ENCODE data around the gene NTRK2.

NTRK2 gene

DNA sequence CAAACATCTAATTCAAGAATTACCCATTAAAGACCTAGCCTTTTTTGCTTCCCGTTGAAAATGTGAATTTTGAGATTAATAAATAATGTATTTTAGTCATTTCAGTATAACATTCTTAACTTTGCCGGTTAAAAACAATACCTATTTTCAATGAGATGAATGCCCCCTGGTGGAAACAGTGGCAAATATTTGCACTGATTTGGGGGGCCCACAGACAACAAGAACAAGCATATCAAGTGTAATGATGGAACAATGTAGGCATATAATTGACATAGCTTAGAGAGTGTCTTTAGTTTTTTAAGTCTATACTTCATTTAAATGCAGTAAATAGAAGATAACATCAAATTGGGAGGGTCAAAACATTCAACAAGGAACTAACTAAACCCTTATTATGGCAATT lies 111.9 kb downstream of the NTRK2 start:
- DNase-seq (ENCODE audit: low spot score), result peak; percentile 3

DNA sequence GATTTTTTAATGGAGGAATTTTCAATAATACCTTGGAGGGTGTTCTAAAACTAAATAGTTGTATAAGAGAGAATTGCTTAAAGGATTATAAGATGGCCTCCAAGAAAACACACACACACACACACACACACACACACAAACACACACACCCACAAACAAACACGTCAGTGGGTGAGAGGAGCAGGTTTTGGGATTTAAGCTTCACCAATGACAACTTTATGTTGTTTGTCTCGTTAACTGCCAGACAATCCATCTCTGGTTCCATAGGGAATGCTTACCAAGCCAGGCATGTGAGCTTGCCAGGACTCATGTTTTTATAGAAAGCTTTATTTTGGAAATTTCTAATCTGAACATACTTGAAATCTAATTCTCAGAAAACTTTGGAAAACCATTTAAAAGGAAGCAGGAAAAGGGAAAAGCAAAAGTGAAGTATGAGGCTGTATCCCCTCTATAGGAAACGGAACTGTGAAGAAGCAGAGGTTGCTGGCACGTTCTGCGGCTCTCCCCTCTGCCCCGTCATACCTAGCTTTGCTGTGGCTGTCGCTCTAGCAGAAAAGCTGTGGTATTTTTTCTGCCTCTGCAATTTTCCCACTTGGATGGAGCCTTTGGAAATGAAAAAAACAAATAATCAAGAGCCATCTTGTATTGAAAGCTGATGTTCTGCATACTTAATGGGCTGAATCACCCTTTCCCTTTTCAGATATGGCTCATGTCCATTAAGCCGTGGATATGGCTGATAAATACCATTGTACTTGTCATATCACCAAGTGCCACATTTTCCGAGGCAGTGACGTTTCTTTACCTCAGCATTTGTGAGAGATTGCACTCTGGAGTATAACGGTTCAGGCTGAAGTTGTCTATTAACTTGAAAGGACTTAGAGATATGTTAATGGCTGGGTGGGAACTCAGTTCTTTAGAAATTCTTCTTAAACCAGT lies 112.7 kb downstream of the NTRK2 start:
- DNase-seq (ENCODE audit: low spot score), result no peak

- DNase-seq (ENCODE audit: low spot score), result no peak
Observed at GRCh38 chr9:84785792-84786547, 116.4 kb downstream of the NTRK2 start.

DNA sequence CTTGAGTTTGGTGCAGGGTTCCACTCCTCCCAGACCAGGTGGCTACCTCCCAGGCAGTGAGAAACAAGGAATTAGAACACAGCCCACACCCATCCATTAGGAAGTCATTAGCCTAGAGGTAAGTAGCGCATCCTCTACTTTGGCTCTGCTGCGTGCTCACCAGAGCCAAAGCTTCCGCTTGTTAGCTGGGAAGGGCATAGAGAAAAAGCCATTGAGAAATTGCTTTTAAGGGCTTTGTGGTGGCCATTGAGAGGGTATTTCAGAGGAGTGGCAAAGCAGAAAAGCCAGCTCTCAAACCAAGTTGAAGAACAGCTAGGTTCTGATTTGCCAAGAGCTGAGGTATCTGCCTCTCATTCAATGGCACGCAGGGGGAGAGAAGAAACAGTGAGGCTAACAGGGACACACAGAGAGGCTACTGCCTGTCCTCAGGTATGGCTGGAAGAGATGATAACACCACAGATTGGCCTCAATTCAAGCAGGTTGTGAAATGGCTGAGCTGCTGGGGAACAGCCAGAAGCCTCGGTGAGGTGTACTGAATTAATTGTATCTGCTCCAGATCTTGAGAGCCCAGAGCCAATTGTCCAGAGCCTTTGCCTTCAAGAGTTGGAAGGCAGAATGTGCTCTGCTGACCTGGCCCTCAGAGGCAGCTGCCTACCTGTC lies 119.4 kb downstream of the NTRK2 start:
- DNase-seq (ENCODE audit: low spot score), result no peak

GRCh38 chr9:84789463-84789830 lies 119.9 kb downstream of the NTRK2 start:
- no peak for DNase-seq (ENCODE audit: low spot score)

GRCh38 chr9:84791643-84792042 lies 122.1 kb downstream of the NTRK2 start:
- DNase-seq (ENCODE audit: low spot score), result no peak

DNA sequence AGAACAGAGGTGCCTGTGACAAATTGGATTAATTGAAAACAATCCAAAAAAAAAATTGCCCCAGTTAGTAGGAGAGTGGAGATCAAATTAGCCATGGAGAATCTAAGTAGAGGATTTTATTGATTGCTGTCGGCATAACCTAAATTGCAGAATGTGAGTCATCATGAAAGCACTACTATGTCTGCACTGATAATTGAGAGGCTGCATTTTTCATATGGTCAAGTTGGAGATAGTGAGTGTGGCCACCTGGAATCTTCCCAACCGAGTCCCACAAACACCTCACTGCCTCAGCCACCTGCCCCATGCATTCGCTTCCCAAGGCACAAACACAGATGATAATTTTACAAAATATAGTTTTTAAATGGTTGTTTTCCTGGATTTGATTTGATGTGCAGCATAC lies 123.7 kb downstream of the NTRK2 start:
- DNase-seq (ENCODE audit: low spot score), result no peak

GRCh38 chr9:84794981-84795637 lies 125.6 kb downstream of the NTRK2 start:
- DNase-seq (ENCODE audit: low spot score), result no peak

- no peak for DNase-seq (ENCODE audit: low spot score)
Observed at GRCh38 chr9:84796404-84796803, 126.9 kb downstream of the NTRK2 start.

GRCh38 chr9:84799251-84799650 lies 129.7 kb downstream of the NTRK2 start:
- no peak for DNase-seq (ENCODE audit: low spot score)

GRCh38 chr9:84804951-84805694 lies 135.6 kb downstream of the NTRK2 start:
- no peak for DNase-seq (ENCODE audit: low spot score)

GRCh38 chr9:84807431-84807830 lies 137.9 kb downstream of the NTRK2 start:
- DNase-seq (ENCODE audit: low spot score), result no peak

DNA sequence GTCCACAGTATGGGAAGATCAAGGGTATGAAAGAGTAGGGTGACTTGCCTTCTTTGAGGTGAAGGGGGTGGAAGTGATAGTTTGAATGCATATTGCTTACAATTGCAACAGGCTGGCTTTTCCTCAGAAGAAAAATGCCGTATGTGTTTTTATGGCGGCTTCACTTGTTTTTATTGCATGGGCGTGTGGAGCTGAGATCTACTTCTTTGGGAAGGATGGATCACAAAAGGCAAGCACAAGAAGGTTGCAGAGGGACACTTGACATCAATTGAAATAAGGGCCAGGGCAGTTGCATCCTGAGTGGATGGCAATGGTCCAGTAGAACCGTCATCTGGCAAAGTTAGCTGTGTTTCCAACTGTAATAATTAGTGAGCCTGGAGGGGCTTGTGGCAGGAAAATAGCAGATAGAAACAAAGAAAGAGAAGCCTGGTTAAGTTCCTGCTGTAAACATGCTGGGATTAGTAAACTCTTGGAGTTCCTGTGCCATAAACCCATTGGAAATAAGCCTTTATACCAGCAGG lies 138.4 kb downstream of the NTRK2 start:
- DNase-seq (ENCODE audit: low spot score), result no peak

GRCh38 chr9:84808416-84808815 lies 138.9 kb downstream of the NTRK2 start:
- no peak for DNase-seq (ENCODE audit: low spot score)

- no peak for DNase-seq (ENCODE audit: low spot score)
Observed at GRCh38 chr9:84811072-84811750, 141.7 kb downstream of the NTRK2 start.

DNA sequence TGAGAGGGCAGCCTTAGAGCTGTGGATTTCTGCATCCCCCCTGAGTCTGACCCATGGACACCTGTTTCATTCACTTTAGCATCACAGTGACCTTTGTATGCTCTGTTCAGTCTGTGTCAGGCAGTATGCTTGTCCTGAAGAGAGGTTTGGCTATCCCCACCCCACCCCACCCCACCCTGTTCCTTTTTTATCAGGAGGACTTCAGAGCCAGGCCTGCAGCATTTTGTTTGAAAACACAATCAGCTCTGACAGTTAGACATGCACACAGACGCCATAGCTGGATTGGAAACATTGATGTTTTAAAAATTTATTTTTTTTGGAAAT lies 142.2 kb downstream of the NTRK2 start:
- no peak for DNase-seq (ENCODE audit: low spot score)

DNA sequence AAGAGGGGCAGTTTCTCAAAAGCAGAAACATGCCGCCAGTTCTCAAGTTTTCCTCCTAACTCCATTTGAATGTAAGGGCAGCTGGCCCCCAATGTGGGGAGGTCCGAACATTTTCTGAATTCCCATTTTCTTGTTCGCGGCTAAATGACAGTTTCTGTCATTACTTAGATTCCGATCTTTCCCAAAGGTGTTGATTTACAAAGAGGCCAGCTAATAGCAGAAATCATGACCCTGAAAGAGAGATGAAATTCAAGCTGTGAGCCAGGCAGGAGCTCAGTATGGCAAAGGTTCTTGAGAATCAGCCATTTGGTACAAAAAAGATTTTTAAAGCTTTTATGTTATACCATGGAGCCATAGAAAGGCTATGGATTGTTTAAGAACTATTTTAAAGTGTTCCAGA lies 142.8 kb downstream of the NTRK2 start:
- no peak for DNase-seq (ENCODE audit: low spot score)

- DNase-seq (ENCODE audit: low spot score), result no peak
Observed at GRCh38 chr9:84812847-84813246, 143.3 kb downstream of the NTRK2 start.

GRCh38 chr9:84815554-84815953 lies 146.0 kb downstream of the NTRK2 start:
- DNase-seq (ENCODE audit: low spot score), result no peak

GRCh38 chr9:84817038-84817437 lies 147.5 kb downstream of the NTRK2 start:
- DNase-seq (ENCODE audit: low spot score), result no peak

DNA sequence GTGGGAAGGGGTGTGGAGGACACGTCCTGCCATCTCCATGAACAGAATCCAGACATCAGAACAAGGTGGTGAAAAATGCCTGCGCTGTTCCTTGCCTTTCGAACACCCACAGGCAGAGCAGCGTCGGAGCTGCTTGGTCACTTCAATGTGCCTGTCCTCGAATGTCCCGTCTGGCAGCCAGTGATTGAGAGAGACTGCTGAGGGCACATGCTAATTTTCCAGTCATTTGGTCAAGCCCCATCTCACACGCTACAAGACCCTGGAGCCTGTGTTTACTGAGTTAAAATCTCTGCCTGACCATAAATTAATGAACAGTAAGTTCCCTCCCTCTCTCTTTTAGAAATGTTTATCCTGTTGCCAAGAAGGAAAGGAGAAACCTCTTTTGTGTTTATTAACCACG lies 149.3 kb downstream of the NTRK2 start:
- DNase-seq (ENCODE audit: low spot score), result no peak
